PFSK-1 (cell line): ENCODE results near the gene FOXP3.

Experiments
- FOXP2 ChIP-seq: optimal IDR thresholded peaks from 2 replicates; pipeline ENCODE3; 2011; ENCODE audit warnings: borderline replicate concordance, control low read depth, inconsistent platforms; ENCODE audit not compliant: insufficient read depth; ENCODE audit errors: extremely low read length, extremely low read depth
- POLR2AphosphoS5 ChIP-seq: IDR thresholded peaks from 2 replicates; pipeline ENCODE4 v1.6.1; 2012; ENCODE audit warnings: low read depth, mild to moderate bottlenecking, control low read depth, low read length, moderate library complexity
- SIN3A ChIP-seq: IDR thresholded peaks from 2 replicates; pipeline ENCODE4 v1.6.1; 2012; ENCODE audit warnings: mild to moderate bottlenecking, low read length, moderate library complexity, borderline replicate concordance; ENCODE audit not compliant: insufficient read depth
- TAF1 ChIP-seq: IDR thresholded peaks from 2 replicates; pipeline ENCODE4 v1.6.1; 2012; ENCODE audit warnings: low read length, control low read depth, borderline replicate concordance; ENCODE audit not compliant: insufficient read depth
- TF ChIP-seq, protein P1 (sequence below), 2 experiments: IDR thresholded peaks; 2 replicates each; pipeline versions ENCODE4 v1.6.1 to v1.8.0; 2011 to 2012; ENCODE audit warnings: low read depth in 2 of 2, low read length in 2 of 2, control low read depth in 1 of 2, inconsistent platforms in 1 of 2, mild to moderate bottlenecking in 1 of 2, moderate library complexity in 1 of 2; ENCODE audit not compliant: insufficient read depth in 1 of 2

FOXP3 gene

DNA sequence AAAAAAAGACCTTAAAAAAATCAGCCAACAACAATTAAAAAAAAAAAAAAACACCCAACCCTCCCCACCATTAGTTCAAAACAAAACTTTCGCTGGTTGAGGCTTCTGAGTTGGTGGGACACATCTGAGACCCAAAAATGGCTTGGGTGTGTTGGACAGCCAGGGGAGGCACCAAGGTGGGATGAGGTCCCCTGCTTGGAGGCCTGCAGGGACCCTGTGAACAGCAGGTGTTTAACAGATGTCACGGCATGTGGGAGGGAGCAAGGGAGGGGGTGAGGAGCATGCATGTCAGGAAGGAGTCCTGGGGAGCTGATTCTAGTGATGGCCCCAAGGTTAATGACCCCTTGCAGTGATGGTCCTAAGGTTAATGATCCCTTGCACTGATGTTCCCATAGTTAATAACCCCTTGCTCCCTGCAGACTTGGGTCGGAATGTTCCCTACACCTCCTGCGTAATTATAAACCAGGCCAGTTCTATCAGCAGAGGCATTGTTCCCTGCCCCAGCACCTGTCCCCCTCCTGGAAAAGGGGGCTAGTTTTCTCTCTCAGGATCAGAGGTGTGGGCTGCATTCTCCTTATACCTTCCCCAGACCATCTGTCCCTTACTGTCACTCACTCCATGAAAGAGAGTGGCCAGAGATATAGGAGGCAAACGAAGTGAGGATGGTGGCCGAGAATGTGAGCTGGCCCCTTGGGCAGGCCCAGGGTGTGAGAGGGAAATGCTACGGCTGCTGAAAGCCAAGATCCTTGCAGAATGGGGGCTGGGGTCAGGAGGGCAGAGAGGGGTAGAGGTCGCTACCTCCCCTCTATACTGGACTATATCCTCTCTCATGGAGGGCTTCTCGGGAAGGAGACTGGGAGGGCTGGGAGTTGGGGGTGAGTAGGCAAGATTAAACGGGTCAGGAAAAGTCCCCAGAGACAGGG, 2.3 kb upstream of the FOXP3 start:
- no peak for TF ChIP-seq FOXP2
- TF ChIP-seq, protein P1, sequence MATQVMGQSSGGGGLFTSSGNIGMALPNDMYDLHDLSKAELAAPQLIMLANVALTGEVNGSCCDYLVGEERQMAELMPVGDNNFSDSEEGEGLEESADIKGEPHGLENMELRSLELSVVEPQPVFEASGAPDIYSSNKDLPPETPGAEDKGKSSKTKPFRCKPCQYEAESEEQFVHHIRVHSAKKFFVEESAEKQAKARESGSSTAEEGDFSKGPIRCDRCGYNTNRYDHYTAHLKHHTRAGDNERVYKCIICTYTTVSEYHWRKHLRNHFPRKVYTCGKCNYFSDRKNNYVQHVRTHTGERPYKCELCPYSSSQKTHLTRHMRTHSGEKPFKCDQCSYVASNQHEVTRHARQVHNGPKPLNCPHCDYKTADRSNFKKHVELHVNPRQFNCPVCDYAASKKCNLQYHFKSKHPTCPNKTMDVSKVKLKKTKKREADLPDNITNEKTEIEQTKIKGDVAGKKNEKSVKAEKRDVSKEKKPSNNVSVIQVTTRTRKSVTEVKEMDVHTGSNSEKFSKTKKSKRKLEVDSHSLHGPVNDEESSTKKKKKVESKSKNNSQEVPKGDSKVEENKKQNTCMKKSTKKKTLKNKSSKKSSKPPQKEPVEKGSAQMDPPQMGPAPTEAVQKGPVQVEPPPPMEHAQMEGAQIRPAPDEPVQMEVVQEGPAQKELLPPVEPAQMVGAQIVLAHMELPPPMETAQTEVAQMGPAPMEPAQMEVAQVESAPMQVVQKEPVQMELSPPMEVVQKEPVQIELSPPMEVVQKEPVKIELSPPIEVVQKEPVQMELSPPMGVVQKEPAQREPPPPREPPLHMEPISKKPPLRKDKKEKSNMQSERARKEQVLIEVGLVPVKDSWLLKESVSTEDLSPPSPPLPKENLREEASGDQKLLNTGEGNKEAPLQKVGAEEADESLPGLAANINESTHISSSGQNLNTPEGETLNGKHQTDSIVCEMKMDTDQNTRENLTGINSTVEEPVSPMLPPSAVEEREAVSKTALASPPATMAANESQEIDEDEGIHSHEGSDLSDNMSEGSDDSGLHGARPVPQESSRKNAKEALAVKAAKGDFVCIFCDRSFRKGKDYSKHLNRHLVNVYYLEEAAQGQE (IDR thresholded peaks at IDR 0.05; ENCODE audit: insufficient read depth in 1 of 2, low read depth in 2 of 2, low read length in 2 of 2): no peak
- no peak for TF ChIP-seq POLR2AphosphoS5
- TF ChIP-seq TAF1: no peak

DNA sequence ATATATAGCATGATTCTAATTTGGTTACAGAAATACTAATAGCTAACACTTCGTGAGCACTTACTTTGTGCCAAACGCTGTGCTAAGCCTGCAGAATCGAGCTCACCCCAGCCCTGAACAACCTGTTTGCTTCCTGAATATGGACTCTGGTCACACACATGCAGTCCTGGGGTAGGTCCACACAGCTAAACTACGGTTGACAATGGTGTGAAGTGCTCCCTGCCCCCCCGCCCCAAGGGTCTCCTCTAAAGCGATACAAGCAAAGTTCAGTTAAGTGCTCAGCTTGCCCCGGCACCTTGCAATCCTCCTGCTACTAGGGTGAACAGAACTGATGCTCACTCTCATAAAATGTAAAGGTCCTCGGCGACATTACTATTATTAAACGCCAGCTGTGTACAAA, 879 bp downstream of the FOXP3 start:
- TF ChIP-seq, protein P1 (IDR thresholded peaks at IDR 0.05; ENCODE audit: insufficient read depth in 1 of 2, low read depth in 2 of 2, low read length in 2 of 2): no peak
- no peak for TF ChIP-seq TAF1
- no peak for TF ChIP-seq POLR2AphosphoS5
- no peak for TF ChIP-seq FOXP2
- no peak for TF ChIP-seq SIN3A

DNA sequence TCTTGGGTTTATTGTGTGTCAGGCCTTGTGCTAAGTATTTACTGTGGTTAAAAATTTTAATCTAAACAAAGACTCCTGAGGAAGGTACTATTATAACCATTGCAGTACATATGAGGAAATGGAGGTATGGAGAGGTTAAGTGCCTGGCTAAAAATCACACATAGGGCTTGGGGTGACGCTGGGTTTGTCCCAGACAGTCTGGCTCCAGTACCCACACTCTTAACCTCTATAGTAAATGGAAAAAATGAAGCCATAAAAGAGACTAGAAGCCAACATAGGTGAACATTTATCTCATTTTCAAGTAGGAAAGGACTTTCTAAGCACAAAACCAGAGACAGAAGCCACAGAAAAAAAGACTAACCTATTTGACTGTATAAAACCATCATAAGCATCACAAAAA, 1.9 kb downstream of the FOXP3 start:
- TF ChIP-seq, protein P1 (IDR thresholded peaks at IDR 0.05; ENCODE audit: insufficient read depth in 1 of 2, low read depth in 2 of 2, low read length in 2 of 2): no peak
- TF ChIP-seq SIN3A (no peak), TAF1 (no peak), POLR2AphosphoS5 (no peak), FOXP2 (no peak)

DNA sequence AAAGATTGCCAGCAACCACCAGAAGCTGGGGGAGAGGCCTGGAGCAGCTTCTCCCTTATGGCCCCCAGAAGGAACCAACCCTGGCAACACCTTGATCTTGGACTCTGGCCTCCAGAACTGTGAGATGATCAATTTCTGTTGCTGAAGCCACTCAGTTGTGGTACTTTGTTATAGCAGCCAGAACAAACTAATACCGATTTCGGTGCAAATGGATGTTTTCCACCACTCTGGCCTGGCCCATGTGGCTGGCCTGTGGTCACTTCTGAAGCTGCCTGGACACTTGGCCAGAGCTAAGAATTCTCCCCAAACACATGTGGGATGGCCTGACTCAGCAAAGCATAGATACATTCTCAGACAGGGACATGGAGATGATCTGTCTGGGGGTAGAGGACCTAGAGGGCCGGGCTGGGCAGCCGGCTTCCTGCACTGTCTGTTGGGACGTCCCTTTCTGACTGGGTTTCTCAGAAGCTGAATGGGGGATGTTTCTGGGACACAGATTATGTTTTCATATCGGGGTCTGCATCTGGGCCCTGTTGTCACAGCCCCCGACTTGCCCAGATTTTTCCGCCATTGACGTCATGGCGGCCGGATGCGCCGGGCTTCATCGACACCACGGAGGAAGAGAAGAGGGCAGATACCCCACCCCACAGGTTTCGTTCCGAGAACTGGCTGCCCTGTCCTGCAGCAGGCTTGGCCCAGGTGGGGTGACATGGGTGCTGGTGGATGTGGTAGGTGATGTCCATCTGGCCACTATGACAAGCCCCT, 4.1 kb downstream of the FOXP3 start:
- TF ChIP-seq TAF1 (no peak), SIN3A (no peak), FOXP2 (no peak), POLR2AphosphoS5 (no peak)
- TF ChIP-seq, protein P1 (IDR thresholded peaks at IDR 0.05; ENCODE audit: insufficient read depth in 1 of 2, low read depth in 2 of 2, low read length in 2 of 2): no peak
